HG02623 (cell line): ENCODE results near the gene EXD3.
"Not testable (repeated sequence)": the region's sequence is repeated elsewhere in the genome, so short reads cannot be mapped to it uniquely, and the experiment has no call there.

Experiments
- ATAC-seq: cut with Tn5 transposase; IDR thresholded peaks from one replicate; pipeline ENCODE4 v1.9.1; 2021; ENCODE audit warnings: moderate library complexity; ENCODE audit not compliant: unreplicated experiment

EXD3 gene

GRCh38 chr9:137381501-137382443 lies 41.2 kb downstream of the EXD3 start:
- no peak for ATAC-seq

- no peak for ATAC-seq
Measured at GRCh38 chr9:137380606-137381005, 42.4 kb downstream of the EXD3 start.

- ATAC-seq = no peak
Measured at GRCh38 chr9:137380171-137380570, 42.8 kb downstream of the EXD3 start.

GRCh38 chr9:137379761-137380161 lies 43.2 kb downstream of the EXD3 start:
- ATAC-seq = no peak

- ATAC-seq = not testable (repeated sequence)
Measured at GRCh38 chr9:137378688-137379410, 44.1 kb downstream of the EXD3 start.

- ATAC-seq = no peak
Measured at GRCh38 chr9:137376386-137376785, 46.6 kb downstream of the EXD3 start.

GRCh38 chr9:137375321-137376058 lies 47.5 kb downstream of the EXD3 start:
- no peak for ATAC-seq

- no peak for ATAC-seq
Measured at GRCh38 chr9:137374131-137374845, 48.7 kb downstream of the EXD3 start.

- no peak for ATAC-seq
Measured at GRCh38 chr9:137373611-137373980, 49.4 kb downstream of the EXD3 start.

- no peak for ATAC-seq
Measured at GRCh38 chr9:137372693-137373610, 50.0 kb downstream of the EXD3 start.

- no peak for ATAC-seq
Measured at GRCh38 chr9:137371946-137372651, 50.9 kb downstream of the EXD3 start.

GRCh38 chr9:137371521-137371941 lies 51.4 kb downstream of the EXD3 start:
- ATAC-seq = no peak

- no peak for ATAC-seq
Measured at GRCh38 chr9:137370865-137371520, 52.0 kb downstream of the EXD3 start.

- ATAC-seq = no peak
Measured at GRCh38 chr9:137369911-137370764, 52.8 kb downstream of the EXD3 start.

- ATAC-seq = no peak
Measured at GRCh38 chr9:137369061-137369787, 53.7 kb downstream of the EXD3 start.

GRCh38 chr9:137368431-137369035 lies 54.4 kb downstream of the EXD3 start:
- no peak for ATAC-seq
